IPS DF 4.7 (cell line): ENCODE measurements around the gene NSD1.

Experiments used
- DNase-seq: peaks from one replicate; pipeline ENCODE4 v3.0.0-alpha.2; 2013; ENCODE audit warnings: low spot score; ENCODE audit errors: extremely low read depth

The NSD1 gene

GRCh38 chr5:177133096-177133852 lies at the start of gene NSD1:
Gene NSD1, plus strand, starts transcription at chr5:177133773. Its CDS starts 1,331 bp downstream, at chr5:177135104.
- no peak for DNase-seq

GRCh38 chr5:177084175-177084574 lies 49.4 kb upstream of the NSD1 start:
- DNase-seq, result no peak

GRCh38 chr5:177085985-177086653 lies 47.5 kb upstream of the NSD1 start:
- DNase-seq, result peak; percentile 46

GRCh38 chr5:177086654-177087397 lies 46.7 kb upstream of the NSD1 start, which contains the start of gene FGFR4:
Gene FGFR4, plus strand, starts transcription at chr5:177086915. Its CDS starts 2,688 bp downstream, at chr5:177089603.
- no peak for DNase-seq

- no peak for DNase-seq
Measured at GRCh38 chr5:177087398-177088005, 46.1 kb upstream of the NSD1 start.

GRCh38 chr5:177089127-177089526 lies 44.4 kb upstream of the NSD1 start:
- DNase-seq, result no peak

- no peak for DNase-seq
Measured at GRCh38 chr5:177089825-177090641, 43.5 kb upstream of the NSD1 start.

GRCh38 chr5:177090813-177091212 lies 42.8 kb upstream of the NSD1 start:
- DNase-seq, result no peak

GRCh38 chr5:177091232-177091631 lies 42.3 kb upstream of the NSD1 start:
- DNase-seq, result no peak

- DNase-seq, result no peak
Measured at GRCh38 chr5:177092178-177093081, 41.1 kb upstream of the NSD1 start.

GRCh38 chr5:177093082-177093712 lies 40.4 kb upstream of the NSD1 start:
- no peak for DNase-seq

GRCh38 chr5:177093803-177094202 lies 39.8 kb upstream of the NSD1 start:
- DNase-seq, result no peak

GRCh38 chr5:177094224-177095087 lies 39.1 kb upstream of the NSD1 start:
- DNase-seq, result no peak

GRCh38 chr5:177095088-177095669 lies 38.4 kb upstream of the NSD1 start:
- DNase-seq, result no peak

GRCh38 chr5:177096162-177097015 lies 37.2 kb upstream of the NSD1 start:
- DNase-seq, result no peak

- DNase-seq, result no peak
Measured at GRCh38 chr5:177097016-177097985, 36.3 kb upstream of the NSD1 start.
